HCT116 (cell line): Measurements from ENCODE around the gene FBXO24.

Source experiments
- ATF3 ChIP-seq: IDR thresholded peaks from 2 replicates; pipeline ENCODE4 v1.6.1; 2012
- CTCF ChIP-seq, 3 experiments: fragments of 200-600 bp in 1 of 3; sonication (generic) in 1 of 3; IDR thresholded peaks in 2 of 3; conservative IDR thresholded peaks in 1 of 3; 2 replicates each; pipeline ENCODE4 v1.5.1; 2012 to 2017; ENCODE audit warnings: low read depth in 2 of 3, low read length in 2 of 3, antibody characterized with exemption in 1 of 3, borderline replicate concordance in 1 of 3, control low read depth in 1 of 3, mild to moderate bottlenecking in 1 of 3, mixed read lengths in 1 of 3, mixed run types in 1 of 3, moderate library complexity in 1 of 3; ENCODE audit not compliant: insufficient read depth in 1 of 3
- MAX ChIP-seq: IDR thresholded peaks from 2 replicates; pipeline ENCODE4 v1.6.1; 2012
- POLR2A ChIP-seq: IDR thresholded peaks from 2 replicates; pipeline ENCODE4 v1.7.0; 2011; ENCODE audit warnings: borderline replicate concordance; ENCODE audit not compliant: insufficient read depth, insufficient read length; ENCODE audit errors: extremely low read depth
- ZBTB33 ChIP-seq: IDR thresholded peaks from 2 replicates; pipeline ENCODE4 v1.6.1; 2011; ENCODE audit warnings: mild to moderate bottlenecking, low read length, moderate library complexity; ENCODE audit not compliant: insufficient replicate concordance; ENCODE audit errors: extremely low read depth

GRCh38 chr7:100629117-100629716 lies 43.1 kb downstream of the FBXO24 start:
- TF ChIP-seq ATF3 (no peak), MAX (no peak), CTCF (IDR thresholded peaks at IDR 0.05 in 2 of 3, conservative IDR thresholded peaks at IDR 0.05 in 1 of 3; ENCODE audit: borderline replicate concordance in 1 of 3, insufficient read depth in 1 of 3, low read depth in 2 of 3, low read length in 2 of 3) (peak in 2 of 3 experiments; percentile 63 to 70; a peak in 4 of 6 replicates), ZBTB33 (no peak), POLR2A (no peak)
